ENCODE data around the gene DCTN3. TPM values are rescaled to one million over a fixed set of nuclear protein-coding genes. Genes with fewer than 3 reads are reported as not detected.

The DCTN3 gene
- total RNA-seq, 1 donor from 2014 or later: 65.3 TPM

DNA sequence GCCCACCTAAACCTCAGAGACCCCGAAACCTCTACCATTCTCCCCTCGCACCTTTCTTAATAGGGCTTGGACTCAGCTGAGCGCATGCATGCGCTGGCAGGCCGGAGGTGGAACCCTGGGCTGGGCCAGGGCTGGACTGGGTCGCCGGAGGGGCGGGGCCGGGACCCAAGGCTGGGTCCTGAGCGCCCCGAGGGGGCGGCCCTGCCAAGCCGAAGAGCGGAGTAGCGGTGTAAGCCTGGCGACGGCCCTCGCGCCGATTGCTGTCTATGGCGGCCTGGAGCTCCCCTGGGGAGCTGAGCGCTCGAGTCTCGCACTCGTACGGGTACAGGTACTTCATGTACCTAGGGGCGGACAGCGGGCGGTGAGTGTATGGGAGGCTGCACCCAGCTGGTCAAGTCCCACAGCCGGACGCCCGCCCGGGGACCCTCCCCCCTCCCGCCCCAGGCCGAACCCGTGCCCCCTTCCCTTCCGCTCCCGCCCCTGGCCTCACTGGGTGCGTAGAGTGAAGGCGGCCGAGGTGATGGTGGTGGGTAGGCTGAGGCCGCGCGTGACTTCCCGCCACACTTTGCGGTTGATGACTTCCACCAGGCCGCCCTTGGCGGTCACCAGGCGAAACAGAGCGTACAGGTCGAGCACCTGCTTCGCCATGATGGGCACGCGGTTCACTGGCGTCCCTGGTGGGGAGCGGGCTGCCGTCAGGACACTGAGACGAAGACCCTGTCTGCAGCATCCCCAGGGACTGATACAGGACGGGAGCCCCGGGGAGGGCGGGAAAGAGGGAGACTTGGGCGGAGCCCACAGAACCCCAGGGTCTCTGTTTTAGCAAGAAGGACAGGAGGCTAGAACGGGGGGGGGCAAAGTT lies 3.3 kb upstream of the DCTN3 start:
- no peak for DNase-seq (ENCODE audit: low read depth in 2 of 2)

DNA sequence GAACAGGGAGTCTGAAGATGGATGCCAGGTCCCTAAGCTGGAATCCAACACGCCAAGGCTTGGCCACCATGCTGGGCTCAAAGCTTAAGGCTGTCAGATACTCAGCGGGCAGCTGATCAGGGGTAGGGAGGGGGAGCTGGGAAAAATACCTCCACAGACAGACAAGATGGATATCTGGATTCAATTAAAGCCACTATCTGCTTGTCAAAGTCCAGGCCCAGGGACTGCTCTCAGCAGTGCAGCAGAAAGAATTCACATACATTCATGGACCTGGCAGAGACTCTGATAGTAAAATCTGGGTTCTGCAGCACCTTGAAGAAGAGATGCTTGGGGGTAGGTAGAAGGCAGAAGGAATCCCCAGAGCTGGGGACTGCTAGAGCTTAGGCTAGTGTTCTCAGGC lies 5.2 kb downstream of the DCTN3 start:
- no peak for DNase-seq (ENCODE audit: low read depth in 2 of 2)

DNA sequence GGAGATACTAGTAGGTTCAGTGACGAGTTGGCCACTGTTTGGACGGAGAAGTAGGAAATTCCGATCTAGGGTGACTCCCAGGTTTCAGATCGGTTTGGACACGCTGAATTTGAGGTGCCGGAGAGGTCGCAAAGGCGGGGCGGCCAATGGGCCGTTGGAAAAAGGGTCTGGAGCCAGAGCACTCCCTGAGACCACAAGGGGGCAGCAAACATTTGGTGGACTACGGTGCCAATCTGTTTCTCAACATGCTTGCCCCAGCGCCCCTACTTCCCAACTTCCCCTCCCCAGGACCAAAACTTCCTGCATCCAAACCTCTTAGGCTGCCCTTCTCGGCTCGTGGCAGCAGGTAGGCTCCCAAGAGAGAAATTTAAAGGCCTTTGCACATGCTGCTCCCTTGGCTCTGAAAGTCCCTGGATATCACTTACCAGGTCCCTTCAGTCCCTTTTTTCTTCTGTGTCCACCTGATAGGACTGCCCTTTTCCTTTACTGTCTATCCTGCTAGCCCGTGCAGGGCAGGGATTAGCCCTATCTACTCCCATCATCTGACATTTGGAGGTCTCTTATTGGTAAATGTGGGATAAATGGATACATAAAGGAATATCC lies 7.4 kb downstream of the DCTN3 start:
- peak; percentile 78 to 82 for DNase-seq (ENCODE audit: low read depth in 2 of 2)

DNA sequence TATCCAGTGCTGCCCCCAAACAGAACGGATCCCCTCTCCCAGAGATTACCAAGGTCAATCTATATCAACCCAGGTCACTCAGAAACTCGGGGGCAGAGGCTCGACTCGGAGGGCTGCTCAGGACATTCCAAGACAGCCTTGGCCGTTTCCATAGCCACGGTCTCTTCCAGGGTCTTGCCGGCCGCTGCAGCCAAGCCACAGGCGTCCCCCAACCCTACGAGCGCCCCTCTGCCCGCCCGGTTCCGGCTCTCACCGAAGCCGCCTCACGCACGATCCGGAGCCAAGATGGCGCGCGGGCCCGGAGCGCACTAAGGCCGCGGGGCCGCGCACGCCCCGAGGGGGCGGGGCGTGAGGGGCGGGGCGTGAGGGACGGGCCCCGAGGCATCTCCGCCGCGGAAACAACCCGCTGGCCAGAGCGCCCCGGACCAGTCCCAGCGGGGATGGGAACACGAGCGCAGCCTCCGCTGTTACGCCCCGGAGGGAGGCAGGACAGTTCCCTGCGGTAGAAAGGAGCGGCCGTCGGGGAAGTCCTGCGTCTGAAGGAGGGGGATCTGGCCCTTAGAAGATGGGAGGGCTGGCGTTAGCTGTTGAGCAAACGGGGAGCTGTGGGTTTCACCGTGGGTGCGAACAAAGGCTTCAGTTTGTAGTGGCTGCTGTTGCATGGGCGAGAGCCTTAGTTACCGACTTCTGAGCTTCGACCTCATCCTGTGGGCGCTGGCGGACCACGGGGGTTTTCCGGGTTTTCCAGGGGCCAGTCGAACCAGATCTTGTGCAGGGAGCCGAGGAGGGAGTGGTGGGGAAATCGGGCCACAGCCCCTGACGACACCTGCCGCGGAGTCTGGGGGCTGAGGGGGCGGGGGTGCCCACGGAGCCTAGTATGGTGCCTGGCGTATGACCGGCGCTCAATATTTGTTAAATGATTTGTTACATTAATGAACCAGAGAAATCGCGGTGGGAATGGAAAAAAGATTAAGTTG lies 8.2 kb downstream of the DCTN3 start, which contains the start of gene RPP25L:
Gene RPP25L, minus strand, starts transcription at position 287 of the 977 bp plus-strand sequence. CDS start 801 bp downstream, outside the sequence.
- peak; percentile 86 to 88 for DNase-seq (ENCODE audit: low read depth in 2 of 2)

- DNase-seq (ENCODE audit: low read depth in 2 of 2): no peak
Measured at GRCh38 chr9:34611251-34611810, 9.0 kb downstream of the DCTN3 start.

DNA sequence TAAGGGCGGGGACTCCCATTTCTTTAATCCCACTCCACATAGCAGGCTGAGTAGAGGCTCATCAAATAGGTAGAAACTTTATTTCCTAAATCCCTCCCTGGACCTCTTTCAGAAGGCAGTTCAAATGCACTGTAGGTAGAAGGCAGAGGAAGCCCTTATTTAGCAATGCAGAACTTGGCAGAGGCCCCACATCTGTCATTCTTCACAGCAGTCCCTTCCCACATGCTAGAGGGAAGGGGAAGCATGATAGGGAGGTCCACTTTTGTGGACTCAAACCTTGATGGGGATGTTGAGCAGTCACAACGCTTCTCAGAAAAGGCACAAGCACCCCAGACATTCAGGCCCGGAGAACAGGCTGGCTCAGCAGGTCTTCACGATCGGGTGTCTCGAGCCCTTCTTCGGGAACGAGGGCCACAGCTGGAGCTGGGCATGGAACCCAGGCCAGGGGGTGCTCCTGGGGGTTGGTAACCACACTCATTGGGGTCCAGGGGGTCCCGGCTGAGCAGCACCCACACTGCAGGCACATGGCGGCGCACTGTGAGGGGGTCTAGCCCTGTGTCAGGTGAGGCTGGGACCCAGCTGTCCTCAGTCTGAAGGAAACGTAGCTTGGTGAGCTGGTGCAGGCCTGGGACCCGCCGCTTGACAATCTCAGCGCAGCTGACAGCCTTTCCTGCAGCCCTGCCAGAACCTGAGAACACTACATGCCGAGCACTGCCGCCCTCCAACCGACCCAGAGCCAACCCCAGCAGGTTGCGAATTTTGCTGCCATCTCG lies 9.7 kb downstream of the DCTN3 start:
- DNase-seq (ENCODE audit: low read depth in 2 of 2): no peak

GRCh38 chr9:34607331-34607730 lies 13.0 kb downstream of the DCTN3 start:
- DNase-seq (ENCODE audit: low read depth in 2 of 2): no peak

- DNase-seq (ENCODE audit: low read depth in 2 of 2): no peak
Measured at GRCh38 chr9:34606905-34607304, 13.4 kb downstream of the DCTN3 start.

DNA sequence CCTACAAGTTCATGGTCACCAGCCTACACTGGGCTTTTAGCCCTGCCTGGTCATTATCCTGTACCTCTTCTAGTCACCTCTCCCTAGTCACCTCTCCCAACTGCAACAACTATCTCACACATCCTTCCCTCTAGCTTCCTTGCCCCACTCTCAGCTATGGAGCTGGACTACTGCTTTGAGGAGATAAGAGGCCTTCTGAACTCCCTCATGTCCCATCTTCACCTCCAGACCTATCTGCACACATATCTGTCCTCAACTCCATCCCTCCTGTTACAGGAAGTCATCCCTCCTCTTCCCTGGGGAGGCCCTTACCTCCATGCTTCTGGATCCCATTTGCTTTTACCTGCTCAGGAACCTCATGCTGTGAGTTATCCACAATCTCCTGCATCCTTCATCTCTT lies 14.1 kb downstream of the DCTN3 start:
- DNase-seq (ENCODE audit: low read depth in 2 of 2): no peak

DNA sequence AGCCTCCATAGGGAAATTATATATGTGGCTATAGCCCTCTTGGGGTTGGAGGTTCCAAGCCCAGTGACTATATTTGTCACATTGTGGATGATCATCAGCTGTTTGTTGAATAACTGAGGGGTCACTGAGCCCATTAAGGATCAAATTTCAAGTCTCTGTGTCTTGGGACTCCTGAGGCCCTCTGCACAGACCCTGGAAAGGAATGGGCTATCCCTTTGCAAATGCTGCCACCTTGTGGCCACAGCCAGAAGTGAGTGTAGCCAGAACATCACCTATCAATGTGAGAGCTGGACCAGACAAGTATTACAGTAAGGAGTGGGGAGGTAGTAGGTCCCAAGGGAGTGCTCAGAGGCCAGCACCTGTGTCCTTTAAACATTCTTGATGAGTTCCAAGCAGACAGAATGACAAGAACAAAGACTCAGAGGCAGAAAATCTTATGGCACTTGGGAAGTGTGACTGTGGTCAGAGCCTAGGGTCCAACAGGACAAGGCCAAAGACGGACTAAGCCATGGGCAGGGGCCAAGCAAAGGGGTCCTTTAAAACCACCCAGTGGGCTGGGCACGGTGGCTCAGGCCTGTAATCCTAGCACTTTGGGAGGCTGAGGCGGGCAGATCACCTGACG lies 16.6 kb downstream of the DCTN3 start:
- DNase-seq (ENCODE audit: low read depth in 2 of 2): peak; percentile 73 to 74

GRCh38 chr9:34601937-34602573 lies 18.2 kb downstream of the DCTN3 start:
- DNase-seq (ENCODE audit: low read depth in 2 of 2): no peak

- DNase-seq (ENCODE audit: low read depth in 2 of 2): no peak
Measured at GRCh38 chr9:34600908-34601307, 19.4 kb downstream of the DCTN3 start.

- no peak for DNase-seq (ENCODE audit: low read depth in 2 of 2)
Measured at GRCh38 chr9:34599546-34599945, 20.7 kb downstream of the DCTN3 start.

DNA sequence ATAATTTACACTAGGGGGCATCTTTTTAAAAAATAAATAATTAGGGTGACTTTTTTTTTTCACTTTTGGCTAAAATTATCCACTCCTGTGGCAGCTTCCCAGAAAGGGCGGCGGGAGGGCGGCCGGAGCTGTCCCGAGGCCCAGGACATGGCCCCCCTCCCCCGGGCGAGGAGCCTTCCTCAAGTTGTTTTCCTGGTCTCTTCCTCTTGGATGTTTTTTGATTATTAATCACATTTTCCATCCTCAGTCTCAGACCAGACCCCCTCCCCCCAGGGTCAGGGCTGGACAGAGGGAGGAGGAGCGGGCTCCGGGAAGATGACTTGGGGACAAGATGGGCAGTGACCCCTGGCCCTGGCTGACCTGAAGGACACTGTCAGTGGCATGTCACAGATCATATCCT lies 26.1 kb downstream of the DCTN3 start:
- DNase-seq (ENCODE audit: low read depth in 2 of 2): no peak

DNA sequence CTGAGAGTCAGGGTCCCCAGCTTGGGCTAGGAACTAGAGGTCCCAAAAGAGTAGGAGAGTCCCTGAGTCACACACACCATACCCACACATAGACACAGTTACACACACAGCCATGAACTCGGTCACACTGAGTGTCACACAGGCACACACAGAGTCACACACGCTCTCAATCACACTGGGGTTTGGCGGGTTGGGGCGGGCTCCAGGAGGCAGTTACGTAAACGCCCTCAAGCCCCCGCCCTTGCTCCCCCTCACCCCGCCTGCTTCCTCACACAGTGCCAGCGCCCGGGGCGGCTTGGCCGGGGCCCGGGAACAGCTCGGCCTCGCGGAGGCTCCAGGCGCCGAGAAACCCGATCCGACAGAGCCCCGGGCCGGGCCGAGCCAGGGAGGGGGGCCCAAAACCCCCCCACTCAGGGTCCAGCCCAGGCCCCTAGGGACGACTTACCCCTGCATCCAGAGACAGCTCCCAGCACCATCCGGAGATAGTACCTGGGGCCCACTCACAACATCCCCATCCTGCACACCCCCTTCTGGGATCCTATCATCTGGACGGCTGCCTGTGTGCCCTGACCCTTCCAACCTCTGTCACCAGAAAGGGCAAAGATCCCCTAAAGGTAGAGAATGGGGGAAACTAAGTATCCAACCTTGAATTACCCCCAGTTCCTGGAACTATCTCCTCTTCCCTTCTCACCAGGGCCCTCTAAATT lies 27.2 kb downstream of the DCTN3 start:
- DNase-seq (ENCODE audit: low read depth in 2 of 2): no peak

- DNase-seq (ENCODE audit: low read depth in 2 of 2): no peak
Measured at GRCh38 chr9:34591917-34592866, 28.1 kb downstream of the DCTN3 start.

GRCh38 chr9:34591248-34591916 lies 28.9 kb downstream of the DCTN3 start:
- DNase-seq (ENCODE audit: low read depth in 2 of 2): peak; percentile 82 to 88
